ENCODE data around the gene CELF3.

CELF3 gene

GRCh38 chr1:151720554-151720953 is 4.0 kb upstream of the CELF3 start:
- DNase-seq, result no peak

GRCh38 chr1:151720125-151720524 is 3.5 kb upstream of the CELF3 start:
- DNase-seq, result no peak

GRCh38 chr1:151718666-151719065 is 2.1 kb upstream of the CELF3 start:
- no peak for DNase-seq

GRCh38 chr1:151718011-151718431 is 1.4 kb upstream of the CELF3 start:
- DNase-seq, result no peak

GRCh38 chr1:151716405-151716762 is 219 bp downstream of the CELF3 start:
- DNase-seq, result no peak

GRCh38 chr1:151715726-151716404 is 738 bp downstream of the CELF3 start:
- no peak for DNase-seq

- no peak for DNase-seq
These were observed 1.5 kb downstream of the CELF3 start for GRCh38 chr1:151714820-151715725.

GRCh38 chr1:151713874-151714273 is 2.7 kb downstream of the CELF3 start:
- DNase-seq, result no peak

- no peak for DNase-seq
These were observed 3.6 kb downstream of the CELF3 start for GRCh38 chr1:151713044-151713443.

GRCh38 chr1:151711951-151712350 is 4.7 kb downstream of the CELF3 start:
- no peak for DNase-seq

- no peak for DNase-seq
These were observed 5.4 kb downstream of the CELF3 start for GRCh38 chr1:151711044-151711800.

GRCh38 chr1:151710187-151710840 is 6.3 kb downstream of the CELF3 start:
- no peak for DNase-seq

- DNase-seq, result no peak
These were observed 7.7 kb downstream of the CELF3 start for GRCh38 chr1:151708891-151709290.

- DNase-seq, result no peak
These were observed 9.0 kb downstream of the CELF3 start for GRCh38 chr1:151707541-151708065.

- DNase-seq, result no peak
These were observed 9.9 kb downstream of the CELF3 start for GRCh38 chr1:151706464-151707415.

GRCh38 chr1:151705753-151706463 is 10.7 kb downstream of the CELF3 start:
- DNase-seq, result no peak

- DNase-seq, result no peak
These were observed 11.5 kb downstream of the CELF3 start for GRCh38 chr1:151705146-151705545.

GRCh38 chr1:151704246-151704645 is 12.4 kb downstream of the CELF3 start:
- DNase-seq, result no peak

- no peak for DNase-seq
These were observed 12.8 kb downstream of the CELF3 start for GRCh38 chr1:151703813-151704212.

- no peak for DNase-seq
These were observed 13.7 kb downstream of the CELF3 start for GRCh38 chr1:151702936-151703335.

GRCh38 chr1:151701515-151701914 is 15.1 kb downstream of the CELF3 start:
- no peak for DNase-seq
